Skeletal muscle tissue (tissue), 4 donors: Measurements from ENCODE around the gene TMEM132C. TPM values are rescaled to one million over a fixed set of nuclear protein-coding genes. Genes with fewer than 3 reads are reported as not detected.

Source experiments
- H3K27ac ChIP-seq: one replicate; pipeline ENCODE4 v1.7.0; 2013; ENCODE audit warnings: mild to moderate bottlenecking, low read depth, low read length, inconsistent platforms
- H3K27me3 ChIP-seq, 3 donors: one replicate each; pipeline ENCODE4 v1.7.0; 2013; ENCODE audit warnings: low read length in 3 of 3; ENCODE audit not compliant: control insufficient read depth in 3 of 3, insufficient read depth in 3 of 3
- H3K36me3 ChIP-seq, 3 donors: one replicate each; pipeline ENCODE4 v1.7.0; 2013; ENCODE audit warnings: low read length in 3 of 3; ENCODE audit not compliant: control insufficient read depth in 3 of 3, insufficient read depth in 3 of 3
- H3K4me1 ChIP-seq, 3 donors: one replicate each; pipeline ENCODE4 v1.7.0; 2013; ENCODE audit warnings: low read length in 3 of 3, mild to moderate bottlenecking in 3 of 3; ENCODE audit not compliant: control insufficient read depth in 3 of 3, insufficient read depth in 3 of 3
- H3K4me3 ChIP-seq, 3 donors: one replicate each; pipeline ENCODE4 v1.7.0; 2013; ENCODE audit warnings: low read length in 3 of 3
- H3K9ac ChIP-seq, 3 donors: one replicate each; pipeline ENCODE4 v1.7.0; 2013; ENCODE audit warnings: low read length in 3 of 3, mild to moderate bottlenecking in 3 of 3, moderate library complexity in 2 of 3, low read depth in 1 of 3
- H3K9me3 ChIP-seq, 3 donors: one replicate each; pipeline ENCODE4 v1.7.0; 2013; ENCODE audit warnings: low read length in 3 of 3; ENCODE audit not compliant: control insufficient read depth in 3 of 3
- total RNA-seq: library from RNA; depleted of rRNA; stranded (reverse); fragments of >200 nt; gene quantifications from one replicate; pipeline ENCODE4 v1.2.3, GENCODE V29; 2014
- donor health status: Osteomylitis.

Gene TMEM132C
- total RNA-seq, 1 donor from 2014 or later = 3.7 TPM

DNA sequence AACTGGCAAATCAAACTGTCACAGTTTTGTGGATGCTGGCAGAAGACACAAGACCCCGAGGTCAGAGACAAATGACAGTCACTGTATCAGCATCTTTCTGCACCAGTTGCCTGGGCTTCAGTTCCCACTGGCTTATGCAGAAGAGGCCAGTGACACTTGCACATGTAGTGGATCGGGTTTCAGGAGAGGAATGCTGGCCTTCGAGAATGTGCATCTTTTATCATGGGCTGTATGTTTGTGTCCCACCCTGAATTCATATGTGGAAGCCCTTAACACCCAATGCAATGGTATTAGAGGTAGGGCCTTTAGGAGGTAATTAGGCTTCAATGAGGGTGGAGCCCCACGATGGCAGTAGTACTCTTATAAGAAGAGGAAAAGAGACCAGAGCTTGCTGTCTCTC lies 405.9 kb downstream of the TMEM132C start:
- Histone ChIP-seq H3K9me3 (peaks cover 0 to 4% (median 0%) of the 10 kb centered on the region in 3 donors), H3K4me1 (no peaks in the 10 kb centered on the region), H3K27me3 (no peaks in the 10 kb centered on the region), H3K36me3 (no peaks in the 10 kb centered on the region), H3K4me3 (no peak overlapping the region), H3K27ac (no peak overlapping the region), H3K9ac (no peak overlapping the region)

DNA sequence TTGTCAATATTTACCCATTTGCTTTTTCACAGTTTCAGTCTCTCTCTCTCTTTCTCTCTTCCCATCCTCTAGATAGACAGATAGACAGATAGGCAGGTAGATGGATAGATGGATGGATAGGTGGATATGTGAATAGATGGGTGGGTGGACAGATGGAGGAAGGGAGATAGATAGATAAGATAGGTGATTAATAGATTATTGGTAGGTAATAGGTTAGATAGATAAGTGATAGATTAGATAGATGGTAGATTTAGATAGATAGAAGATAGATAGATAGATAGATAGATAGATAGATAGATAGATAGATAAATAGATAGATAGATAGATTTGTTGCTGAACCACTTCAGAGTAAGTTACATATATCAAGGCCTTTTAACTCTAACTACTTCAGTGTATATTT lies 408.6 kb downstream of the TMEM132C start:
- H3K9me3 ChIP-seq = peaks cover 0 to 4% (median 0%) of the 10 kb centered on the region in 3 donors
- no peaks in the 10 kb centered on the region for H3K4me1 ChIP-seq
- H3K4me3 ChIP-seq = no peak overlapping the region
- H3K9ac ChIP-seq = no peak overlapping the region
- no peak overlapping the region for H3K27ac ChIP-seq
- H3K36me3 ChIP-seq = no peaks in the 10 kb centered on the region
- no peaks in the 10 kb centered on the region for H3K27me3 ChIP-seq

DNA sequence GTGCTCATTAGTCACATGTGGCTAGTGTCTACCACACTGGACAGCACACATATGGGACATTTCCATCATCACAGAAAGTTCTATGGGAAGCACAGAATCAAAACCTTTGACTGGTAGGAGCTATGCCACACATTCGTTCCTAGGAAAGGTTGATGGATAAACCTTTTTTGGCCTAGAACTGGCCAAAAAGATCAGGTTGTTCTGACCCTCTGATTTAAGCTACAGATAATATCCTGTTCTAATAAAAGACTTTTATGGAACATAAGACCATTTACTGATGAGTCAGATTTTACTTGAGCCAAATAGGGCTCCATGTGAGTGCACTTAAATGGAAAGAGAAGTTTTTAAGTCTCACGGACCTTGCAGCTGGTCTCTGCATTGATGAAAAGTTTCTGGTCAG lies 413.6 kb downstream of the TMEM132C start:
- Histone ChIP-seq H3K4me3 (no peak overlapping the region), H3K27me3 (peaks cover 0 to 3% (median 0%) of the 10 kb centered on the region in 3 donors), H3K4me1 (no peaks in the 10 kb centered on the region), H3K9me3 (no peaks in the 10 kb centered on the region), H3K9ac (no peak overlapping the region), H3K36me3 (no peaks in the 10 kb centered on the region), H3K27ac (no peak overlapping the region)

DNA sequence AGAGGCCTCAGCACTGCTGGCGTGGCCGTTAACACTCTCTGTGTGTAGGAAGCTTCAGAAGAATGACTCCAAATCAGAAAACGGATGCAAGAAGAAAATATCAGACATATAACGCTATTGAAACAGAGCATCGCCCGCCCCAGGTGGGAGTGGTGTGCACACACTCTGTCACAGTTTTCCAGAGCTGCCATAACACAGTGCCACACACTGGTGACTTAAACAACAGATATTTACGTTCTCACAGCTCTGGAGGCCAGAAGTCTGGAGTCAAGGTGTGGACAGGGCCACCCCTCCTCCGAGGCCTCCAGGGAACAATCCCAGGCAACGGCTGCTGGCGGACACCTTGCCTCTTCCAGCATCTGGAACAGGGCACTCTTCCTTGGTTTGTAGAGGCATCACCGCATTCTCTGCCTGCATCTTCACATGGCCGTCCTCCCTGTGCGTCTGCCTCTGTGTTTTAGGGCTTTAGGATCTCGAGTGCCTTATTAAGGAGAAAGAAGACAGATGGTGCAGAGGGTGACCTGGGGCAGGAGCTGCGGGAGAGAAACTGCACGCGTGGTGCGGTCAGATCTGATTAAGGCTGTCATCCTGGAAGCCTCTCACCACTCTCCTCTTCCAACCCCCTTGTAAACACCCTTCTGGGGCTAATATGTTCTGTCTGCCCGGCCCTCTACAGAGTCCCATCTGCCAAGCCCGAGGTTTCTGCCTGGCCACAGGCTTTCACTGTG lies 415.7 kb downstream of the TMEM132C start:
- peaks cover 0 to 2% (median 0%) of the 10 kb centered on the region in 3 donors for H3K9me3 ChIP-seq
- H3K4me1 ChIP-seq = no peaks in the 10 kb centered on the region
- H3K9ac ChIP-seq = no peak overlapping the region
- peaks cover 0 to 7% (median 1%) of the 10 kb centered on the region in 3 donors for H3K27me3 ChIP-seq
- H3K27ac ChIP-seq = no peak overlapping the region
- no peaks in the 10 kb centered on the region for H3K36me3 ChIP-seq
- no peak overlapping the region for H3K4me3 ChIP-seq

DNA sequence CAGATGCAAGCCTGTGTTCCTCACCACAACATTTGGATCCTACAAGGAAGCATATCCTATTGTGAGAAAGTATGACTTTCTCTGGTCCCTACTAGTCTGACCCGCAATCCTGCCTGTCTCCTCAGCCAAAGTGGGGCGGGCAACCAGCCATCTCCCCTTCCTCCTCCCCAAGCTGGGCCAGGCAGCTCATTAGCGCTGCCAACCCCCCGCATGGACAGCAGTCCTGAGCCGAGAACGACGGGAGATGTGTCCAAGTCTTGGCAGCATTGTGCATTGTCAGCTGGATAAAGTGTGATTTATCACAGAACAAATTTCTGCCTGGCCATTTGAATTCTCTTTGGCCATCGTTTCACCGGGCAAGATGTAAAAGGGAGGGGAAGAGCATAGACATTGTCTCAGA lies 417.4 kb downstream of the TMEM132C start:
- H3K9me3 ChIP-seq = peaks cover 0 to 2% (median 0%) of the 10 kb centered on the region in 3 donors
- H3K9ac ChIP-seq = no peak overlapping the region

DNA sequence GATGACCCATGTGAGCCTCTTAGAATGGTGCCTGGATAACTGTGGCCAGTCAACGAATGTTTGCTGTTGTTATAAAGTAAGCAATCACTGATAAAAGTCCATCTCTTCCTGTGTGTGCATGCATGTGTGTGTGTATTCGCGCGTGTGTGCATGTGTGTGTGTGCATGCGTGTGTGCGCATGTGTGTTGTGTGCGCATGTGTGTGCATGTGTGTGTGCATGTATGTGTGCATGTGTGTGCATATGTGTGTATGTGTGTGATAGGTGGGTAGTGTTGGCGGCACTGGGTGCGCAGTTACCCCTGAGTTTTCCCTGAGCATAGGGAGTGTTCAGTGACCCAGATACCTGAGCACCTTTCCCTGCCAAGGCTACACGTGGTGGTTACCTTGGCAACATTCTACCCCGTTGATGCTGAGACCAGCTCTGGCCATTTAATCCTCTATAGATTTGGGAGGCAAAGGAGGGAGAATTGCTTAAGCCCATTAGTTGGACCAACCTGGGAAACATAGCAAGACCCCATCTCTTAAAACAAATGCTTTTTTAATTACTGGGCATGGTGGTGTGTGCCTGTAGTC lies 419.0 kb downstream of the TMEM132C start:
- H3K9me3 ChIP-seq = peaks cover 0 to 2% (median 0%) of the 10 kb centered on the region in 3 donors
- H3K9ac ChIP-seq = no peak overlapping the region
- H3K4me3 ChIP-seq = no peak overlapping the region
- no peaks in the 10 kb centered on the region for H3K4me1 ChIP-seq
- no peak overlapping the region for H3K27ac ChIP-seq
- H3K27me3 ChIP-seq = peaks cover 0 to 7% (median 2%) of the 10 kb centered on the region in 3 donors
- no peaks in the 10 kb centered on the region for H3K36me3 ChIP-seq

More for the DNA sequence above, 417.4 kb downstream of the TMEM132C start:
- no peak overlapping the region for H3K4me3 ChIP-seq
- H3K36me3 ChIP-seq = no peaks in the 10 kb centered on the region
- no peaks in the 10 kb centered on the region for H3K4me1 ChIP-seq
- H3K27ac ChIP-seq = no peak overlapping the region
- H3K27me3 ChIP-seq = peaks cover 0 to 7% (median 2%) of the 10 kb centered on the region in 3 donors

DNA sequence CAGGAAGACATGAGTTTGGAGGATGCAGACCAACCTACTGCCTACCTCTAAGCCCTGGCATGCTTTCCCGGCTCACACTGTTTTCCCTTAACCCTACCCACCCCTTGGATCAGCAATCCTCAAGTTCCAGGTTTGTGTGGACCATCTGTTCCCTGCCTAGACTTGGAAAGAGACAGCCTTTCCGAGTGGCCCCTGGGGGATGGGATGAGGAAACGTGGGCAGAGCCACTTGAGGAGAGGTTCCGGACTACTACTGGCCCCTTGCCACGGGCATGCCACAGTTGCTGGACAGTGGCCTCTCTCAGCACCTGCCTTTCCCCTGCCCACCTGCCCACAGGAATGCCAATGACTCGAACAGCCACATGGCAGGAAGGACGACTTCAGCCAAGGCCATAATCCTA lies 420.9 kb downstream of the TMEM132C start:
- H3K4me1 ChIP-seq = no peaks in the 10 kb centered on the region
- no peak overlapping the region for H3K27ac ChIP-seq
- H3K36me3 ChIP-seq = no peaks in the 10 kb centered on the region
- peaks cover 0 to 2% (median 0%) of the 10 kb centered on the region in 3 donors for H3K9me3 ChIP-seq
- peaks cover 0 to 7% (median 2%) of the 10 kb centered on the region in 3 donors for H3K27me3 ChIP-seq
- no peak overlapping the region for H3K4me3 ChIP-seq
- no peak overlapping the region for H3K9ac ChIP-seq

DNA sequence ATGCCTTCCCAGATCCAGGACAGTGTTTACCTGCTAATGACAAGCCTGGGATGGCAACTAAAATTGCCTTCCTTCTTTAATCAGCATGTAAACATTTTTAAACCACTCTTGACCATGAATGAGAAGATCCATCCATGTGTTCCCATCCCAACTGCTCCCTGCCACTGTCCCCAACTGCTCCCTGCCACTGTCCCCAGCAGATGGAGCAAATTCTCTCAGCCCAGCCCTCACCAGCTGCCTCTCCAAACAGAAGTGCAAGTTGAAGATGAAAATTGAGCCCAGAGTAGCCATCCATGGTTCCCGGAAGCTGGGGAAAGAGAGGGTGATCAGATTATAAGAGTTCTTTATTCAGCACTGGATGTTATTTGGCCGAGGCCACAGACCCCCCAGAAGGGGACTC lies 423.7 kb downstream of the TMEM132C start:
- peaks cover 0 to 2% (median 0%) of the 10 kb centered on the region in 3 donors for H3K9me3 ChIP-seq
- no peak overlapping the region for H3K9ac ChIP-seq
- H3K4me3 ChIP-seq = no peak overlapping the region
- no peak overlapping the region for H3K27ac ChIP-seq
- peaks cover 0 to 3% (median 2%) of the 10 kb centered on the region in 3 donors for H3K27me3 ChIP-seq
- no peaks in the 10 kb centered on the region for H3K36me3 ChIP-seq
- no peaks in the 10 kb centered on the region for H3K4me1 ChIP-seq

DNA sequence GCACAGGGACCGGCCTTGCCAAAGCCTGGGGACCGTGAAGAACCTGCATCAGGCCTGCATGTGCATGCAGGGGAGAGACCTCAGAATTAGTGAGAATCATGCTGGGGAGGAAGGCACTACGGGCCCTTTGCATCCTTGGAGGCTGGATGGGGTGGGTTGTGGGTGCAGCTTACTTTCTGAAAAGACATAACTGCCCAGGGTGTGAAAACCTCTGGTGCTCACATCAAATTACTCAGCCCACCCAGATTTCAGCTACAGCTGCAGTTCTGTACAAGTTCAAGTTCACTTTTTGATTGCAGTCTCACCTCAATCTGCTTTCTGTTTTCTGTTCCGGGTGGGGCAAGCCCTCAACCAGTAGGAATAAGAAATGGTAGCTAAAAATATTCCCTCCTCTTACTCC lies 426.1 kb downstream of the TMEM132C start:
- H3K36me3 ChIP-seq = no peaks in the 10 kb centered on the region
- H3K27me3 ChIP-seq = no peaks in the 10 kb centered on the region
- no peak overlapping the region for H3K4me3 ChIP-seq

DNA sequence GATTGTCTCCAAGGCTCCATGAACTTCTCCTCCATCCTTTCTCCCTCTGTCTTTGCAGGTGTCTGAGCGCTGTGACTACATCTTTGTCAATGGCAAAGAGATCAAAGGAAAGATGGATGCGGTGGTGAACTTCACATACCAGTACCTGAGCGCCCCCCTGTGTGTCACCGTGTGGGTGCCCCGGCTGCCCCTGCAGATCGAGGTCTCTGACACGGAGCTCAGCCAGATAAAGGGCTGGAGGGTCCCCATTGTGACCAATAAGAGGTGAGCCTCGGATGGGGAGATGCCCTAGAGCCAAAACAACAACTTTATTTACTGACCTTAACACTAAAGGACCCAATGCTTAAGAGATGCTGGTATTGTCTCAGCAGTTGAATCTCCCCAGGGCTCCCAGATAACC lies 426.8 kb downstream of the TMEM132C start:
- Histone ChIP-seq H3K4me3 (no peak overlapping the region), H3K27me3 (no peaks in the 10 kb centered on the region), H3K9me3 (peaks cover 0 to 2% (median 0%) of the 10 kb centered on the region in 3 donors), H3K27ac (no peak overlapping the region), H3K4me1 (no peaks in the 10 kb centered on the region), H3K9ac (no peak overlapping the region), H3K36me3 (no peaks in the 10 kb centered on the region)

More for the DNA sequence above, 426.1 kb downstream of the TMEM132C start:
- Histone ChIP-seq H3K9ac (no peak overlapping the region), H3K27ac (no peak overlapping the region), H3K9me3 (peaks cover 0 to 1% (median 0%) of the 10 kb centered on the region in 3 donors), H3K4me1 (no peaks in the 10 kb centered on the region)
